ENCODE data around the gene FTSJ1.

- no peak for TF ChIP-seq POLR2A (IDR thresholded peaks at IDR 0.05)
- no peak for TF ChIP-seq CTCF (IDR thresholded peaks at IDR 0.05)
Measured at GRCh38 chrX:48460606-48461005, 15.4 kb upstream of the FTSJ1 start.
